Neural progenitor cell (in vitro differentiated cells): ENCODE measurements around the gene HMGCLL1. TPM values are rescaled to one million over a fixed set of nuclear protein-coding genes. Genes with fewer than 3 reads are reported as not detected.

ENCODE experiments used
- DNase-seq: peaks from one replicate; pipeline ENCODE4 v3.0.0-alpha.2; 2016; ENCODE audit warnings: low spot score
- H2AFZ ChIP-seq: fragments of 200-600 bp; sonication (generic); replicated peaks from 2 replicates; pipeline ENCODE4 v1.6.1; 2016; ENCODE audit warnings: antibody characterized with exemption
- H3F3A ChIP-seq: fragments of 200-600 bp; sonication (generic); 2 replicates; pipeline ENCODE4 v1.6.1; 2016; ENCODE audit warnings: antibody characterized with exemption, low read depth
- H3K27ac ChIP-seq: fragments of 200-600 bp; sonication (generic); 2 replicates; pipeline ENCODE4 v1.5.1; 2016; ENCODE audit warnings: mild to moderate bottlenecking
- H3K27me3 ChIP-seq: fragments of 200-600 bp; sonication (generic); 2 replicates; pipeline ENCODE4 v1.6.1; 2016; ENCODE audit warnings: mild to moderate bottlenecking, moderate library complexity
- H3K36me3 ChIP-seq: fragments of 200-600 bp; sonication (generic); 2 replicates; pipeline ENCODE4 v1.5.1; 2016
- H3K4me1 ChIP-seq: fragments of 200-600 bp; sonication (generic); 2 replicates; pipeline ENCODE4 v1.6.1; 2016; ENCODE audit warnings: mixed run types
- H3K4me2 ChIP-seq: fragments of 200-600 bp; sonication (generic); 2 replicates; pipeline ENCODE4 v1.6.1; 2016
- H3K4me3 ChIP-seq: fragments of 200-600 bp; sonication (generic); 2 replicates; pipeline ENCODE4 v1.5.1; 2016
- H3K79me2 ChIP-seq: fragments of 200-600 bp; sonication (generic); 2 replicates; pipeline ENCODE4 v1.6.1; 2016; ENCODE audit warnings: low read depth
- H3K9ac ChIP-seq: fragments of 200-600 bp; sonication (generic); 2 replicates; pipeline ENCODE4 v1.6.1; 2016
- H3K9me3 ChIP-seq: fragments of 200-600 bp; sonication (generic); 2 replicates; pipeline ENCODE4 v1.5.1; 2016; ENCODE audit warnings: low read depth
- H4K20me1 ChIP-seq: fragments of 200-600 bp; sonication (generic); 2 replicates; pipeline ENCODE4 v1.6.1; 2016; ENCODE audit warnings: low read depth
- H3K27ac Mint-ChIP-seq: 3 replicates; pipeline ENCODE4 v1.8.0; 2021; ENCODE audit warnings: mixed read lengths
- H3K27me3 Mint-ChIP-seq: 2 replicates; pipeline ENCODE4 v1.8.0; 2022; ENCODE audit warnings: low read depth, mild to moderate bottlenecking, inconsistent platforms, moderate library complexity, mixed read lengths; ENCODE audit not compliant: insufficient read depth
- H3K36me3 Mint-ChIP-seq: 3 replicates; pipeline ENCODE4 v1.8.0; 2021; ENCODE audit warnings: mixed read lengths
- H3K4me1 Mint-ChIP-seq: 3 replicates; pipeline ENCODE4 v1.8.0; 2021; ENCODE audit warnings: mixed read lengths
- H3K4me3 Mint-ChIP-seq: 3 replicates; pipeline ENCODE4 v1.8.0; 2021; ENCODE audit warnings: mild to moderate bottlenecking, moderate library complexity, mixed read lengths
- H3K9me3 Mint-ChIP-seq: 3 replicates; pipeline ENCODE4 v1.8.0; 2020; ENCODE audit warnings: mixed read lengths
- EZH2 ChIP-seq: fragments of 200-600 bp; sonication (generic); IDR thresholded peaks from 2 replicates; pipeline ENCODE4 v1.6.1; 2017; ENCODE audit warnings: antibody characterized with exemption, mild to moderate bottlenecking, moderate library complexity
- EZH2phosphoT487 ChIP-seq: fragments of 200-600 bp; sonication (generic); IDR thresholded peaks from 2 replicates; pipeline ENCODE4 v1.6.1; 2017; ENCODE audit warnings: antibody characterized with exemption
- total RNA-seq: library from RNA; depleted of rRNA; stranded (reverse); fragments of >200 nt; gene quantifications from 2 replicates; pipeline ENCODE4 v1.2.3, GENCODE V29; 2015; ENCODE audit warnings: low replicate concordance
- TF ChIP-seq, protein P1 (sequence below): fragments of 200-600 bp; sonication (generic); IDR thresholded peaks from 2 replicates; pipeline ENCODE4 v1.5.1; 2017; ENCODE audit warnings: antibody characterized with exemption, mild to moderate bottlenecking

HMGCLL1 gene
- total RNA-seq, 1 donor from 2014 or later = 6.5 TPM

DNA sequence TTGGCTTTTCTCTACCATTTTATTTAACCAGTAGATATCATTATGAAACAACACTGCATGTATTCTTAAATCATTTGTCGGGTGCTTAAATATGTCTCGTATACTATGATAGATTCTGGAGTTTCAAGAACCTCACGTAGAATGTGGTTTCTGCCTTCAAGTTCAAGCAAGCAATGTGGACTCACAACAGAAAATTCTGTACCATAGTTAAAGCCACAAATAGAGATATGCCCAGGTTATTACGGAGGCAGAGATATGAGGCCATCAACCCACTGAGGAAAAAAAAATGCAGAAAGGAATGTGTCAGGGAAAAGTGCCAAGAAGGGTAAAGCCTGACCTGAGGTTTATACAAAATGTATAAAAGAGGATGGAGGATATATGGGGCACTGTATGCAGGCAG, 141.9 kb downstream of the HMGCLL1 start:
- H3K4me1 ChIP-seq = peaks cover 7% of the 10 kb centered on the region
- H3K36me3 Mint-ChIP-seq = no peaks in the 10 kb centered on the region
- H3K4me2 ChIP-seq = no peak overlapping the region
- H3K9ac ChIP-seq = no peak overlapping the region
- H3K9me3 ChIP-seq = no peaks in the 10 kb centered on the region
- DNase-seq = no peak
- H4K20me1 ChIP-seq = no peaks in the 10 kb centered on the region
- H3K27me3 Mint-ChIP-seq = peaks cover 3% of the 10 kb centered on the region
- H3K79me2 ChIP-seq = no peaks in the 10 kb centered on the region
- H2AFZ ChIP-seq = no peak overlapping the region
- no peaks in the 10 kb centered on the region for H3K9me3 Mint-ChIP-seq
- no peak overlapping the region for H3K4me3 Mint-ChIP-seq
- H3K4me1 Mint-ChIP-seq = peaks cover 6% of the 10 kb centered on the region
- no peaks in the 10 kb centered on the region for H3K27me3 ChIP-seq
- no peaks in the 10 kb centered on the region for H3F3A ChIP-seq
- no peak overlapping the region for H3K27ac Mint-ChIP-seq
- TF ChIP-seq EZH2 (no peak), EZH2phosphoT487 (no peak)
- TF ChIP-seq, protein P1, sequence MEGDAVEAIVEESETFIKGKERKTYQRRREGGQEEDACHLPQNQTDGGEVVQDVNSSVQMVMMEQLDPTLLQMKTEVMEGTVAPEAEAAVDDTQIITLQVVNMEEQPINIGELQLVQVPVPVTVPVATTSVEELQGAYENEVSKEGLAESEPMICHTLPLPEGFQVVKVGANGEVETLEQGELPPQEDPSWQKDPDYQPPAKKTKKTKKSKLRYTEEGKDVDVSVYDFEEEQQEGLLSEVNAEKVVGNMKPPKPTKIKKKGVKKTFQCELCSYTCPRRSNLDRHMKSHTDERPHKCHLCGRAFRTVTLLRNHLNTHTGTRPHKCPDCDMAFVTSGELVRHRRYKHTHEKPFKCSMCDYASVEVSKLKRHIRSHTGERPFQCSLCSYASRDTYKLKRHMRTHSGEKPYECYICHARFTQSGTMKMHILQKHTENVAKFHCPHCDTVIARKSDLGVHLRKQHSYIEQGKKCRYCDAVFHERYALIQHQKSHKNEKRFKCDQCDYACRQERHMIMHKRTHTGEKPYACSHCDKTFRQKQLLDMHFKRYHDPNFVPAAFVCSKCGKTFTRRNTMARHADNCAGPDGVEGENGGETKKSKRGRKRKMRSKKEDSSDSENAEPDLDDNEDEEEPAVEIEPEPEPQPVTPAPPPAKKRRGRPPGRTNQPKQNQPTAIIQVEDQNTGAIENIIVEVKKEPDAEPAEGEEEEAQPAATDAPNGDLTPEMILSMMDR = no peak
- H3K36me3 ChIP-seq = no peaks in the 10 kb centered on the region
- no peak overlapping the region for H3K27ac ChIP-seq
- no peak overlapping the region for H3K4me3 ChIP-seq

- no peaks in the 10 kb centered on the region for H4K20me1 ChIP-seq
- TF ChIP-seq EZH2phosphoT487 = peak; percentile 47
- TF ChIP-seq, protein P1 = no peak
- peak; percentile 50 for DNase-seq
- H3K36me3 ChIP-seq = no peaks in the 10 kb centered on the region
- H3K4me1 ChIP-seq = peaks cover 7% of the 10 kb centered on the region
- H3K27me3 ChIP-seq = no peaks in the 10 kb centered on the region
- no peaks in the 10 kb centered on the region for H3K36me3 Mint-ChIP-seq
- H3K79me2 ChIP-seq = no peaks in the 10 kb centered on the region
- H2AFZ ChIP-seq = no peak overlapping the region
- H3K9ac ChIP-seq = no peak overlapping the region
- H3K9me3 Mint-ChIP-seq = no peaks in the 10 kb centered on the region
- H3K27ac ChIP-seq = no peak overlapping the region
- H3F3A ChIP-seq = no peaks in the 10 kb centered on the region
- no peak overlapping the region for H3K27ac Mint-ChIP-seq
- peak overlapping the region; percentile 6 for H3K4me2 ChIP-seq
- no peak overlapping the region for H3K4me3 Mint-ChIP-seq
- no peak overlapping the region for H3K4me3 ChIP-seq
- peaks cover 6% of the 10 kb centered on the region for H3K4me1 Mint-ChIP-seq
- H3K9me3 ChIP-seq = no peaks in the 10 kb centered on the region
- peaks cover 3% of the 10 kb centered on the region for H3K27me3 Mint-ChIP-seq
Measured at GRCh38 chr6:55433446-55434130, 145.4 kb downstream of the HMGCLL1 start.

DNA sequence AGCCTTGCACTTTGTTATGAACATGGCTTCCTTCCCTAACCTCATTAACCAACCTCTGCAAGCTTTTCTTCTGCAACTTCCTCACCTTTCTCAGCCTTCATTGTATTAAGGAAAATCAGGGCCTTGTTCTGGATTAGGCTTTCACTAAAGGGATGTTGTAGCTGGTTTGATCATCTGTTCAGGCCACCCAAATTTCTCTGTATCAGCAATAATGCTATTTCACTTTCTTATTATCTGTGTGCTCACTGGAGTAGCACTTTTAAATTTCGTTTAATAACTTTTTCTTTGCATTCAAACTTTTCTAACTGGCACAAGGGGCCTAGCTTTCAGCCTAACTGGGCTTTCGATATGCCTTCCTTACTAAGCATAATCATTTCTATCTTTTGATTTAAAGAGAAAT, 155.1 kb downstream of the HMGCLL1 start:
- no peaks in the 10 kb centered on the region for H3K4me1 Mint-ChIP-seq
- no peaks in the 10 kb centered on the region for H3K36me3 Mint-ChIP-seq
- Histone ChIP-seq H3F3A (no peaks in the 10 kb centered on the region), H3K4me3 (no peak overlapping the region), H3K36me3 (no peaks in the 10 kb centered on the region), H3K27me3 (no peaks in the 10 kb centered on the region), H3K4me2 (no peak overlapping the region), H3K4me1 (peaks cover 14% of the 10 kb centered on the region), H3K9me3 (no peaks in the 10 kb centered on the region), H3K9ac (no peak overlapping the region), H3K79me2 (no peaks in the 10 kb centered on the region), H2AFZ (no peak overlapping the region), H4K20me1 (no peaks in the 10 kb centered on the region), H3K27ac (no peak overlapping the region)
- no peak overlapping the region for H3K27ac Mint-ChIP-seq
- TF ChIP-seq EZH2phosphoT487 = no peak
- no peak for TF ChIP-seq EZH2
- TF ChIP-seq, protein P1 = no peak
- no peaks in the 10 kb centered on the region for H3K27me3 Mint-ChIP-seq
- H3K4me3 Mint-ChIP-seq = no peak overlapping the region
- no peak for DNase-seq
- H3K9me3 Mint-ChIP-seq = no peaks in the 10 kb centered on the region
